Erythroblast (primary cell): ENCODE data around the gene MAP3K4.

Experiments
- GATA1 ChIP-seq: IDR thresholded peaks from 2 replicates; pipeline ENCODE4 v1.6.1; 2011; ENCODE audit warnings: low read depth, mild to moderate bottlenecking, control low read depth, low read length, moderate library complexity
- POLR2A ChIP-seq: IDR thresholded peaks from 2 replicates; pipeline ENCODE4 v1.6.1; 2011; ENCODE audit warnings: mild to moderate bottlenecking, low read length

GRCh38 chr6:160963651-160964050 lies 27.9 kb upstream of the MAP3K4 start:
- TF ChIP-seq POLR2A (no peak), GATA1 (no peak)
